GM23338 (cell line): Measurements from ENCODE around the gene GRWD1. TPM values are rescaled to one million over a fixed set of nuclear protein-coding genes. Genes with fewer than 3 reads are reported as not detected.
A peak's percentile ranks its signal among the peaks of the same experiment; 100 is the strongest.

Experiments
- ATAC-seq: fragments of 200-7000 bp; cut with Tn5 transposase; 3 replicates; pipeline ENCODE4 v1.9.1; 2020
- DNase-seq: peaks from one replicate; pipeline ENCODE4 v3.0.0-alpha.2; 2015; ENCODE audit warnings: low spot score
- H2AFZ ChIP-seq: fragments of 200-600 bp; sonication (generic); 2 replicates; pipeline ENCODE4 v1.8.0; 2016; ENCODE audit warnings: antibody characterized with exemption, mild to moderate bottlenecking, moderate library complexity
- H3F3A ChIP-seq: fragments of 200-600 bp; sonication (generic); replicated peaks from 2 replicates; pipeline ENCODE4 v1.8.0; 2017; ENCODE audit warnings: antibody characterized with exemption, mixed run types, low read depth
- H3K27ac ChIP-seq: fragments of 200-600 bp; sonication (generic); 2 replicates; pipeline ENCODE4 v1.6.1; 2016; ENCODE audit warnings: low read depth
- H3K27me3 ChIP-seq: fragments of 200-600 bp; sonication (generic); 2 replicates; pipeline ENCODE4 v1.8.0; 2016; ENCODE audit warnings: mild to moderate bottlenecking, mixed run types, moderate library complexity; ENCODE audit not compliant: insufficient read depth
- H3K36me3 ChIP-seq: fragments of 200-600 bp; sonication (generic); 2 replicates; pipeline ENCODE4 v1.8.0; 2016; ENCODE audit warnings: mild to moderate bottlenecking; ENCODE audit not compliant: insufficient read depth
- H3K4me1 ChIP-seq: fragments of 200-600 bp; sonication (generic); 2 replicates; pipeline ENCODE4 v1.8.0; 2016; ENCODE audit warnings: mild to moderate bottlenecking, moderate library complexity; ENCODE audit not compliant: insufficient read depth
- H3K4me2 ChIP-seq: fragments of 200-600 bp; sonication (generic); 2 replicates; pipeline ENCODE4 v1.7.1; 2017; ENCODE audit warnings: mixed run types
- H3K4me3 ChIP-seq: fragments of 200-600 bp; sonication (generic); 2 replicates; pipeline ENCODE4 v1.6.1; 2016; ENCODE audit warnings: mixed run types
- H3K79me2 ChIP-seq: fragments of 200-600 bp; sonication (generic); replicated peaks from 2 replicates; pipeline ENCODE4 v1.8.0; 2017; ENCODE audit warnings: mild to moderate bottlenecking; ENCODE audit not compliant: insufficient read depth
- H3K9me2 ChIP-seq: fragments of 200-600 bp; sonication (generic); 2 replicates; pipeline ENCODE4 v1.8.0; 2017; ENCODE audit not compliant: insufficient read depth
- H4K20me1 ChIP-seq: fragments of 200-600 bp; sonication (generic); replicated peaks from 2 replicates; pipeline ENCODE4 v1.8.0; 2017; ENCODE audit warnings: mild to moderate bottlenecking; ENCODE audit not compliant: insufficient read depth
- H3K27ac Mint-ChIP-seq: 2 replicates; pipeline ENCODE4 v1.8.0; 2020; ENCODE audit warnings: inconsistent platforms, mild to moderate bottlenecking, moderate library complexity, mixed read lengths
- H3K27me3 Mint-ChIP-seq: 3 replicates; pipeline ENCODE4 v1.8.0; 2022; ENCODE audit warnings: low read depth, mild to moderate bottlenecking, moderate library complexity, mixed read lengths, inconsistent platforms; ENCODE audit not compliant: insufficient read depth, poor library complexity
- H3K36me3 Mint-ChIP-seq: 3 replicates; pipeline ENCODE4 v1.8.0; 2021; ENCODE audit warnings: low read depth, mild to moderate bottlenecking, inconsistent platforms, moderate library complexity, mixed read lengths
- H3K4me1 Mint-ChIP-seq: 3 replicates; pipeline ENCODE4 v1.8.0; 2020; ENCODE audit warnings: mild to moderate bottlenecking, inconsistent platforms, mixed read lengths
- H3K4me3 Mint-ChIP-seq: 3 replicates; pipeline ENCODE4 v1.8.0; 2021; ENCODE audit warnings: moderate library complexity, mild to moderate bottlenecking, inconsistent platforms, mixed read lengths
- H3K9me3 Mint-ChIP-seq: 3 replicates; pipeline ENCODE4 v1.8.0; 2020; ENCODE audit warnings: moderate library complexity, mild to moderate bottlenecking, inconsistent platforms, mixed read lengths
- ETS1 ChIP-seq: IDR thresholded peaks from 2 replicates; pipeline ENCODE4 v1.6.1; 2016; ENCODE audit warnings: antibody characterized with exemption
- EZH2 ChIP-seq: fragments of 200-600 bp; sonication (generic); IDR thresholded peaks from one replicate; pipeline ENCODE4 v1.8.0; 2017; ENCODE audit warnings: antibody characterized with exemption, mild to moderate bottlenecking, low read depth; ENCODE audit not compliant: unreplicated experiment
- JUNB ChIP-seq: IDR thresholded peaks from one replicate; pipeline ENCODE4 v1.6.1; 2016; ENCODE audit warnings: antibody characterized with exemption; ENCODE audit not compliant: unreplicated experiment
- polyA plus RNA-seq: library from polyadenylated mRNA; unstranded; fragments of >200 nt; fragmentation: Nextera tagmentation; extraction: Ambion mirVana; gene quantifications from 2 replicates; pipeline ENCODE4 v1.2.1, GENCODE V29; 2016
- total RNA-seq: library from RNA; depleted of rRNA; stranded (reverse); fragments of >200 nt; shearing (Covaris generic); gene quantifications from 2 replicates; pipeline ENCODE4 v1.2.3, GENCODE V29; 2014
- TF ChIP-seq, protein P1 (sequence below): fragments of 250-450 bp; sonication (Bioruptor Pico); IDR thresholded peaks from 2 replicates; pipeline ENCODE4 v1.5.0; 2020; ENCODE audit warnings: mild to moderate bottlenecking, moderate library complexity
- TF ChIP-seq, protein P2 (sequence below), 2 experiments: fragments of 200-600 bp in 1 of 2; sonication (generic) in 1 of 2; conservative IDR thresholded peaks; 2 replicates each; pipeline versions ENCODE4 v1.5.1 to v1.6.1; 2016 to 2017; ENCODE audit warnings: antibody characterized with exemption in 2 of 2, low read depth in 2 of 2, mild to moderate bottlenecking in 2 of 2, moderate library complexity in 1 of 2

Gene GRWD1
- total and polyA plus RNA-seq, 2 experiments from 2014 or later: 23.2 to 58.0 TPM

- TF ChIP-seq, protein P1, sequence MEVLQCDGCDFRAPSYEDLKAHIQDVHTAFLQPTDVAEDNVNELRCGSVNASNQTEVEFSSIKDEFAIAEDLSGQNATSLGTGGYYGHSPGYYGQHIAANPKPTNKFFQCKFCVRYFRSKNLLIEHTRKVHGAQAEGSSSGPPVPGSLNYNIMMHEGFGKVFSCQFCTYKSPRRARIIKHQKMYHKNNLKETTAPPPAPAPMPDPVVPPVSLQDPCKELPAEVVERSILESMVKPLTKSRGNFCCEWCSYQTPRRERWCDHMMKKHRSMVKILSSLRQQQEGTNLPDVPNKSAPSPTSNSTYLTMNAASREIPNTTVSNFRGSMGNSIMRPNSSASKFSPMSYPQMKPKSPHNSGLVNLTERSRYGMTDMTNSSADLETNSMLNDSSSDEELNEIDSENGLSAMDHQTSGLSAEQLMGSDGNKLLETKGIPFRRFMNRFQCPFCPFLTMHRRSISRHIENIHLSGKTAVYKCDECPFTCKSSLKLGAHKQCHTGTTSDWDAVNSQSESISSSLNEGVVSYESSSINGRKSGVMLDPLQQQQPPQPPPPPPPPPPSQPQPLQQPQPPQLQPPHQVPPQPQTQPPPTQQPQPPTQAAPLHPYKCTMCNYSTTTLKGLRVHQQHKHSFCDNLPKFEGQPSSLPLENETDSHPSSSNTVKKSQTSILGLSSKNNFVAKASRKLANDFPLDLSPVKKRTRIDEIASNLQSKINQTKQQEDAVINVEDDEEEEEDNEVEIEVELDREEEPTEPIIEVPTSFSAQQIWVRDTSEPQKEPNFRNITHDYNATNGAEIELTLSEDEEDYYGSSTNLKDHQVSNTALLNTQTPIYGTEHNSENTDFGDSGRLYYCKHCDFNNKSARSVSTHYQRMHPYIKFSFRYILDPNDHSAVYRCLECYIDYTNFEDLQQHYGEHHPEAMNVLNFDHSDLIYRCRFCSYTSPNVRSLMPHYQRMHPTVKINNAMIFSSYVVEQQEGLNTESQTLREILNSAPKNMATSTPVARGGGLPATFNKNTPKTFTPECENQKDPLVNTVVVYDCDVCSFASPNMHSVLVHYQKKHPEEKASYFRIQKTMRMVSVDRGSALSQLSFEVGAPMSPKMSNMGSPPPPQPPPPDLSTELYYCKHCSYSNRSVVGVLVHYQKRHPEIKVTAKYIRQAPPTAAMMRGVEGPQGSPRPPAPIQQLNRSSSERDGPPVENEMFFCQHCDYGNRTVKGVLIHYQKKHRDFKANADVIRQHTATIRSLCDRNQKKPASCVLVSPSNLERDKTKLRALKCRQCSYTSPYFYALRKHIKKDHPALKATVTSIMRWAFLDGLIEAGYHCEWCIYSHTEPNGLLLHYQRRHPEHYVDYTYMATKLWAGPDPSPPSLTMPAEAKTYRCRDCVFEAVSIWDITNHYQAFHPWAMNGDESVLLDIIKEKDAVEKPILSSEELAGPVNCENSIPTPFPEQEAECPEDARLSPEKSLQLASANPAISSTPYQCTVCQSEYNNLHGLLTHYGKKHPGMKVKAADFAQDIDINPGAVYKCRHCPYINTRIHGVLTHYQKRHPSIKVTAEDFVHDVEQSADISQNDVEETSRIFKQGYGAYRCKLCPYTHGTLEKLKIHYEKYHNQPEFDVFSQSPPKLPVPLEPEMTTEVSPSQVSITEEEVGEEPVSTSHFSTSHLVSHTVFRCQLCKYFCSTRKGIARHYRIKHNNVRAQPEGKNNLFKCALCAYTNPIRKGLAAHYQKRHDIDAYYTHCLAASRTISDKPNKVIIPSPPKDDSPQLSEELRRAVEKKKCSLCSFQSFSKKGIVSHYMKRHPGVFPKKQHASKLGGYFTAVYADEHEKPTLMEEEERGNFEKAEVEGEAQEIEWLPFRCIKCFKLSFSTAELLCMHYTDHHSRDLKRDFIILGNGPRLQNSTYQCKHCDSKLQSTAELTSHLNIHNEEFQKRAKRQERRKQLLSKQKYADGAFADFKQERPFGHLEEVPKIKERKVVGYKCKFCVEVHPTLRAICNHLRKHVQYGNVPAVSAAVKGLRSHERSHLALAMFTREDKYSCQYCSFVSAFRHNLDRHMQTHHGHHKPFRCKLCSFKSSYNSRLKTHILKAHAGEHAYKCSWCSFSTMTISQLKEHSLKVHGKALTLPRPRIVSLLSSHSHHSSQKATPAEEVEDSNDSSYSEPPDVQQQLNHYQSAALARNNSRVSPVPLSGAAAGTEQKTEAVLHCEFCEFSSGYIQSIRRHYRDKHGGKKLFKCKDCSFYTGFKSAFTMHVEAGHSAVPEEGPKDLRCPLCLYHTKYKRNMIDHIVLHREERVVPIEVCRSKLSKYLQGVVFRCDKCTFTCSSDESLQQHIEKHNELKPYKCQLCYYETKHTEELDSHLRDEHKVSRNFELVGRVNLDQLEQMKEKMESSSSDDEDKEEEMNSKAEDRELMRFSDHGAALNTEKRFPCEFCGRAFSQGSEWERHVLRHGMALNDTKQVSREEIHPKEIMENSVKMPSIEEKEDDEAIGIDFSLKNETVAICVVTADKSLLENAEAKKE (CRISPR knock-in tag): no peak
- TF ChIP-seq JUNB (no peak), EZH2 (no peak)
- TF ChIP-seq, protein P2, sequence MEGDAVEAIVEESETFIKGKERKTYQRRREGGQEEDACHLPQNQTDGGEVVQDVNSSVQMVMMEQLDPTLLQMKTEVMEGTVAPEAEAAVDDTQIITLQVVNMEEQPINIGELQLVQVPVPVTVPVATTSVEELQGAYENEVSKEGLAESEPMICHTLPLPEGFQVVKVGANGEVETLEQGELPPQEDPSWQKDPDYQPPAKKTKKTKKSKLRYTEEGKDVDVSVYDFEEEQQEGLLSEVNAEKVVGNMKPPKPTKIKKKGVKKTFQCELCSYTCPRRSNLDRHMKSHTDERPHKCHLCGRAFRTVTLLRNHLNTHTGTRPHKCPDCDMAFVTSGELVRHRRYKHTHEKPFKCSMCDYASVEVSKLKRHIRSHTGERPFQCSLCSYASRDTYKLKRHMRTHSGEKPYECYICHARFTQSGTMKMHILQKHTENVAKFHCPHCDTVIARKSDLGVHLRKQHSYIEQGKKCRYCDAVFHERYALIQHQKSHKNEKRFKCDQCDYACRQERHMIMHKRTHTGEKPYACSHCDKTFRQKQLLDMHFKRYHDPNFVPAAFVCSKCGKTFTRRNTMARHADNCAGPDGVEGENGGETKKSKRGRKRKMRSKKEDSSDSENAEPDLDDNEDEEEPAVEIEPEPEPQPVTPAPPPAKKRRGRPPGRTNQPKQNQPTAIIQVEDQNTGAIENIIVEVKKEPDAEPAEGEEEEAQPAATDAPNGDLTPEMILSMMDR (conservative IDR thresholded peaks at IDR 0.05; ENCODE audit: low read depth in 2 of 2): peak; percentile 33 to 46
These were observed 27.3 kb upstream of the GRWD1 start (continued) for GRCh38 chr19:48418317-48419064.

DNA sequence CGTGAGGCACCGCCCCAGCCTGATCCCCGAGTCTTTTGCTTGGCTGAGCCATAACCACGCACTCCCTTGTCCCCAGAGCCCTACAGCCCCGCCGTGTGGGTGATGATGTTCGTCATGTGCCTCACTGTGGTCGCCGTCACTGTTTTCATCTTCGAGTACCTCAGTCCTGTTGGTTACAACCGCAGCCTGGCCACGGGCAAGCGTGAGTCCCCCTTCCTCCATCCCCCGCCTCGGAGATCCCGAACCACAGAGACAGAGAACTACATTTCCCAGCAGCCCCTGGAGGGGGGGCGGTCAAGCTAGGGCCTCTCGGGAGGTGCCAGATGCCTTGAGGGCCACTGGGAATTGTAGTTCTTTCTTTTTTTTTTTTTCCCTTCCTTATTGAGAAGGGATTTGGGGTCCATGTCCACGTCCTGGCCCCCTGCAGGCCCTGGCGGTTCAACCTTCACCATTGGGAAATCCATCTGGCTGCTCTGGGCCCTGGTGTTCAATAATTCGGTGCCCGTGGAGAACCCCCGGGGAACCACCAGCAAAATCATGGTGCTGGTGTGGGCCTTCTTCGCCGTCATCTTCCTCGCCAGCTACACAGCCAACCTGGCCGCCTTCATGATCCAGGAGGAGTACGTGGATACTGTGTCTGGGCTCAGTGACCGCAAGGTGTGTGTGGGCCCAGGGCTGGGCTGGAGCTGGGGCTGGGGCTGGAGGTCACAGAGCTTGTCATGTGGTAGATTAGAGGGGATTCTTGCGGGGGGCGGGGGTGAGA is 26.4 kb upstream of the GRWD1 start:
- Mint-ChIP-seq H3K9me3 (no peaks in the 10 kb centered on the region), H3K4me1 (peaks cover 15% of the 10 kb centered on the region; the same call in 2 of the 3 replicates), H3K36me3 (peaks cover 22% of the 10 kb centered on the region), H3K4me3 (peak overlapping the region; percentile 55; the same call in 2 of the 3 replicates), H3K27me3 (peaks cover 21% of the 10 kb centered on the region), H3K27ac (peak overlapping the region; percentile 82)
- DNase-seq (peak; percentile 96), ATAC-seq (peak; percentile 78)
- Histone ChIP-seq H3K36me3 (peaks cover 22% of the 10 kb centered on the region), H3K4me3 (no peak overlapping the region), H2AFZ (no peak overlapping the region), H3F3A (peaks cover 11% of the 10 kb centered on the region; the same call in 1 of the 2 replicates), H3K79me2 (no peaks in the 10 kb centered on the region), H3K4me2 (no peak overlapping the region; the same call in 1 of the 2 replicates), H3K4me1 (peaks cover 5% of the 10 kb centered on the region), H4K20me1 (no peaks in the 10 kb centered on the region), H3K9me2 (no peaks in the 10 kb centered on the region), H3K27ac (0 out of 2 replicates have a peak overlapping the region, but pooled peaks have one; percentile 84), H3K27me3 (no peaks in the 10 kb centered on the region)
- TF ChIP-seq JUNB (no peak), ETS1 (peak; percentile 97)
